Chondrocyte (in vitro differentiated cells): ENCODE measurements around the gene COL5A3. TPM values are rescaled to one million over a fixed set of nuclear protein-coding genes. Genes with fewer than 3 reads are reported as not detected.

ENCODE experiments used
- DNase-seq: peaks from one replicate; pipeline ENCODE4 v3.0.0; 2021; ENCODE audit warnings: mixed read lengths, low spot score
- H3K27ac Mint-ChIP-seq: one replicate; pipeline ENCODE4 v1.8.0; 2021; ENCODE audit warnings: mild to moderate bottlenecking, moderate library complexity, mixed read lengths; ENCODE audit not compliant: unreplicated experiment
- H3K27me3 Mint-ChIP-seq: 2 replicates; pipeline ENCODE4 v1.8.0; 2021; ENCODE audit warnings: low read depth, mixed read lengths
- H3K36me3 Mint-ChIP-seq: 2 replicates; pipeline ENCODE4 v1.8.0; 2021; ENCODE audit warnings: low read depth, mixed read lengths
- H3K4me1 Mint-ChIP-seq: 2 replicates; pipeline ENCODE4 v1.8.0; 2021; ENCODE audit warnings: low read depth, mild to moderate bottlenecking, mixed read lengths
- H3K4me3 Mint-ChIP-seq: one replicate; pipeline ENCODE4 v1.8.0; 2021; ENCODE audit warnings: mild to moderate bottlenecking, moderate library complexity, mixed read lengths; ENCODE audit not compliant: unreplicated experiment
- H3K9me3 Mint-ChIP-seq: 2 replicates; pipeline ENCODE4 v1.8.0; 2021; ENCODE audit warnings: low read depth, mixed read lengths
- total RNA-seq: library from RNA; stranded (reverse); gene quantifications from 3 replicates; pipeline ENCODE4 v1.2.1, GENCODE V29; 2021
- TF ChIP-seq, protein P1 (sequence below): fragments of 200-600 bp; sonication (generic); IDR thresholded peaks from 2 replicates; pipeline ENCODE4 v1.5.0; 2021; ENCODE audit warnings: antibody characterized with exemption, mild to moderate bottlenecking, moderate library complexity

Gene COL5A3
- total RNA-seq, 1 donor from 2014 or later: 65.9 TPM

DNA sequence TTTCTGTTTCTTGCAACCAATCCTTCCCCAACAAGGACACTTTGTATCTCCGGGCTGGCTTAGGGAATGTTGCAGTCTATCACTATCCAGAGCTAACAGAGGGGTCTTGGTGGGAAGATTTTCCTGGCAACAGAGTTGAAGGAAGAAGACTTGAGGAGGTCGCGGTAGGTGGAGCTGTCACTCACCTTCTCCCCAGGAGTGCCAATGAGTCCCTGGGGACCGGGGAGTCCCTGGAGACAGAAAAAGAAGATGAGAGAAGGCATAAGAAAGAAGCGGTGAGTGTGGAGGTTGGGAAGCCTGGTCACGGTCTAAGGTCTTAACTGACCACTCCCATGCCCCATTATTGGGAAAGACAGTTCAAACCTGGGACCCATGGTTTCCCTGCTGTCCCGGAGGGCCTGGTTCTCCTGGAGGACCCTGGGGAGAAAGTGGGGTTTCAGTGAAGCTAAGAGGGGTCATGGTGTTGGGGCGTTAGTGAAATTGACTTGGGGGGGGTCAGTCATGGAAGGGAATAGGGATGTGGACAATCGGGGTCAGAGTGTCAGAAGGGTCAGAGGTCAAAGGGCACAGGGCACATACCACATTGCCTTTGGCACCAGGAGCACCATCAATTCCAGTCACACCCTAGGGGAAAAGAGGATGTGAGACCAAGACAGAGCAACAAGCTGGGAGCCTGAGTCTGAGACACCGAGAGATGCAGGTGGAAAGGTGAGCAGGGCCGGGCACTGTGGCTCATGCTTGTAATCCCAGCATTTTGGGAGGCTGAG is 18.7 kb downstream of the COL5A3 start:
- TF ChIP-seq, protein P1, sequence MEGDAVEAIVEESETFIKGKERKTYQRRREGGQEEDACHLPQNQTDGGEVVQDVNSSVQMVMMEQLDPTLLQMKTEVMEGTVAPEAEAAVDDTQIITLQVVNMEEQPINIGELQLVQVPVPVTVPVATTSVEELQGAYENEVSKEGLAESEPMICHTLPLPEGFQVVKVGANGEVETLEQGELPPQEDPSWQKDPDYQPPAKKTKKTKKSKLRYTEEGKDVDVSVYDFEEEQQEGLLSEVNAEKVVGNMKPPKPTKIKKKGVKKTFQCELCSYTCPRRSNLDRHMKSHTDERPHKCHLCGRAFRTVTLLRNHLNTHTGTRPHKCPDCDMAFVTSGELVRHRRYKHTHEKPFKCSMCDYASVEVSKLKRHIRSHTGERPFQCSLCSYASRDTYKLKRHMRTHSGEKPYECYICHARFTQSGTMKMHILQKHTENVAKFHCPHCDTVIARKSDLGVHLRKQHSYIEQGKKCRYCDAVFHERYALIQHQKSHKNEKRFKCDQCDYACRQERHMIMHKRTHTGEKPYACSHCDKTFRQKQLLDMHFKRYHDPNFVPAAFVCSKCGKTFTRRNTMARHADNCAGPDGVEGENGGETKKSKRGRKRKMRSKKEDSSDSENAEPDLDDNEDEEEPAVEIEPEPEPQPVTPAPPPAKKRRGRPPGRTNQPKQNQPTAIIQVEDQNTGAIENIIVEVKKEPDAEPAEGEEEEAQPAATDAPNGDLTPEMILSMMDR: no peak
- no peak for DNase-seq
- H3K9me3 Mint-ChIP-seq: no peaks in the 10 kb centered on the region
- H3K27ac Mint-ChIP-seq: no peak overlapping the region
- peaks cover 6% of the 10 kb centered on the region for H3K4me1 Mint-ChIP-seq
- H3K4me3 Mint-ChIP-seq: no peak overlapping the region
- H3K27me3 Mint-ChIP-seq: no peaks in the 10 kb centered on the region
- peaks cover 19% of the 10 kb centered on the region for H3K36me3 Mint-ChIP-seq

DNA sequence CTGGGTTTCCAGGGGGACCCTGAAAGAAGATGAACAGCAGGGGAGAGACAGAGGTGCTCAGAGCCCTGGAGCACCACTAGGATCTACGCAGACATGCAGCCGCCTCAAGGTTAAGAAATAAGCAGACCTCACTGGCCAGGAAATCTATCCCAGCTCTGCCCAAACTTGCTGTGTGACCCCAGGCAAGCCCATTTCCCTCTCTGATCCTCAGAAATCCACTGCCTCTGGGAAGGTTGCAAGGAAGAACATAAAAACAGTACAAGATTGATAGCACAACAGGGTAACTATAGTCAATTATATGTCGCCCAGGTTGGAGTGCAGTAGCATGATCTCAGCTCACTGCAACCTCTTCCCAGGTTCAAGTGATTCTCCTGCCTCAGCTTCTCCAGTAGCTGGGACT is 20.8 kb downstream of the COL5A3 start:
- no peaks in the 10 kb centered on the region for H3K9me3 Mint-ChIP-seq
- H3K27me3 Mint-ChIP-seq: no peaks in the 10 kb centered on the region
- no peak for DNase-seq
- H3K4me3 Mint-ChIP-seq: no peak overlapping the region
- TF ChIP-seq, protein P1: no peak
- peaks cover 16% of the 10 kb centered on the region for H3K36me3 Mint-ChIP-seq
- H3K27ac Mint-ChIP-seq: no peak overlapping the region
- peaks cover 8% of the 10 kb centered on the region for H3K4me1 Mint-ChIP-seq

DNA sequence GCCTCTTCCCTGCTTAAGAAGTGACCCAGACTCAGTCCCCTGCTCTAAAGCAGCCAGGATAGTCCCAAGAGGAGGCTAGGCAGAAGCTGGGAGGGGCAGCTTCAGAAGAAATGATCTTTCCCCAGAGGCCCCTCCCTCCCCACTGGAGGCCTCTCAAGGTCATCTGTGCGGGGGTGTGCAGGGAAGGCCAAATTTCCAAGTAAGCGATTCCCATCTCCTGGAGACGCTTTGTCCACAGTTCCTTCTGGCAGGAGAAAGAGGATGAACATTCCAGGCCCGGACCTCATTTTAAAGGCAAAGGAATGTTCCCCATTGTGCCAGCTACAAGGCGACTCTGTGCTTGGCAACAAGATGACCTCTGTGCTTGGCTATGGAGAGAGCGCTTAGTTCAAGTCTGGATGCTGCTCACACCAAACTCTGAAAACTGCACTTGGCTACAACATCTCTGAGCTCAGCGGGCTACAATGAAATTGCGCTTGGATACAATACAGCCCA is 23.5 kb downstream of the COL5A3 start:
- no peaks in the 10 kb centered on the region for H3K27me3 Mint-ChIP-seq
- DNase-seq: no peak
- peak overlapping the region; percentile 8 for H3K27ac Mint-ChIP-seq
- TF ChIP-seq, protein P1: no peak
- peaks cover 22% of the 10 kb centered on the region for H3K36me3 Mint-ChIP-seq
- H3K4me3 Mint-ChIP-seq: no peak overlapping the region
- H3K4me1 Mint-ChIP-seq: peaks cover 17% of the 10 kb centered on the region
- no peaks in the 10 kb centered on the region for H3K9me3 Mint-ChIP-seq

DNA sequence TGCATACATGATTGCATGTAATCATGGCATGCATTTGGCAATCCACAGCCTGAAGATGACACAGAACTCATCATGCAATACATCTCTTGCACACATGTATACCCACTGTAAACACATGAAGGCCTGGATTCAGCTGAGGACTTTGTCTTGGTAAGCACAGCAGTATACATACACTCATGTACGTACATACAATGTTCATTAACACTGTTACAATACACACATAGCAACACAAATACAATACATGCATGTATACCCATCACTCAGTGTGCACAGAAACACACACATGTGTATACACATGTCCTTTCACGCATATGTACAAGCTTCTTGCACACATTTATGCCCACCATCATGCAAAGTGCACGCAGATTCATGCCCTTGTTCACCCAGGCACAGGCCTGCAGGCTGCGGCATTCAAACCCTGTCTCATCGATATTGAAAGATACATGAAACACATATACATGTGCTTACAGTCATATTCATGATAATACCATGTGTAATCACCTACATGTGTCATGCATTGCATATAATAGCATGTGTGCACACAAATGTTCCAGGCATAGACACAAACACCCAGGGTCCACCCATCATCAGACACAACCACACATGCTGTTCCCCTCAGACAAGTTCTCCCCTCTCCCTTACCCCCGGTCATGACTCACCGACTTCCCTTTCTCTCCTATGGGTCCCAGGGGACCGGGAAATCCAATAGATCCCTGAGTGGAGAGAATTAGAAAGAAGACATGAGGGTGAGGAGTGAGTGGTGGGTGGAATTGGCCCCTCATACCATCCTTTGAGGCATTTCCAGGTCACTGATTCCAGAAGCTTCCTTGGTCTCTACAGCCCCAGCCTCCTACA is 28.7 kb downstream of the COL5A3 start:
- Mint-ChIP-seq H3K36me3 (peaks cover 19% of the 10 kb centered on the region), H3K4me3 (no peak overlapping the region), H3K4me1 (peaks cover 11% of the 10 kb centered on the region), H3K27me3 (no peaks in the 10 kb centered on the region), H3K27ac (no peak overlapping the region), H3K9me3 (no peaks in the 10 kb centered on the region)
- TF ChIP-seq, protein P1: no peak
- no peak for DNase-seq

DNA sequence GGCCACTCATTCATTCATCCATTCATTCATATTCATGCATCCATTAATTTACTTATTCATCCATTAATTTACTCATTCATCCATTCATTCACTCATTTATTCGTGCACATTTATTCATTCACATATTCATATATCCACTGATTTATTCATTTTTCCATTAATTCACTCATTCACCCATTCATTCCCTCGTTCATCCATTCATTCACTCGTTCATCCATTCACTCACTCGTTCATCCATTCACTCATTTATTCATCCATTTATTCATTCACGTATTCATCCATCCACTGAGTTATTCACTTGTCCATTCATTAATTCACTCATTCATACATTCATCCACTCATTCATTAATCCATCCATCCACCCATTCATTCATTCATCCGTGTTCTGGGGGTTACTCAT is 38.2 kb downstream of the COL5A3 start:
- no peaks in the 10 kb centered on the region for H3K4me1 Mint-ChIP-seq
- no peak overlapping the region for H3K27ac Mint-ChIP-seq
- no peaks in the 10 kb centered on the region for H3K27me3 Mint-ChIP-seq
- TF ChIP-seq, protein P1: no peak
- DNase-seq: no peak
- H3K36me3 Mint-ChIP-seq: peaks cover 35% of the 10 kb centered on the region
- no peak overlapping the region for H3K4me3 Mint-ChIP-seq
- H3K9me3 Mint-ChIP-seq: no peaks in the 10 kb centered on the region
